WTC11 (cell line): ENCODE results near the gene FBRSL1. TPM values are rescaled to one million over a fixed set of nuclear protein-coding genes. Genes with fewer than 3 reads are reported as not detected.
A peak's percentile ranks its signal among the peaks of the same experiment; 100 is the strongest.

ENCODE experiments used
- ATAC-seq: fragments of 200-7000 bp; cut with Tn5 transposase; 2 replicates; pipeline ENCODE4 v1.10.0; 2021; ENCODE audit warnings: mild to moderate bottlenecking, moderate library complexity
- CTCF ChIA-PET: fragments of 300-600 bp; sonication (Branson Sonifier 250); formaldehyde crosslinking; loops from one replicate; lab custom pipeline; 2021; ENCODE audit warnings: antibody characterized with exemption; lab: Charles Lee
- POLR2A ChIA-PET: fragments of 350-600 bp; sonication (Branson Sonifier 250); formaldehyde crosslinking; loops from one replicate; lab custom pipeline; 2021; ENCODE audit warnings: antibody characterized with exemption; lab: Charles Lee
- DNase-seq: peaks from one replicate; pipeline ENCODE4 v3.0.0; 2021; ENCODE audit warnings: low spot score
- H3K27ac Mint-ChIP-seq: 2 replicates; pipeline ENCODE4 v1.8.0; 2021; ENCODE audit warnings: mixed read lengths
- H3K27me3 Mint-ChIP-seq: 2 replicates; pipeline ENCODE4 v1.8.0; 2021; ENCODE audit warnings: low read depth, mild to moderate bottlenecking, moderate library complexity, mixed read lengths
- H3K36me3 Mint-ChIP-seq: 2 replicates; pipeline ENCODE4 v1.8.0; 2021; ENCODE audit warnings: mixed read lengths
- H3K4me1 Mint-ChIP-seq: 2 replicates; pipeline ENCODE4 v1.8.0; 2022; ENCODE audit warnings: mixed read lengths
- H3K4me3 Mint-ChIP-seq: 2 replicates; pipeline ENCODE4 v1.8.0; 2021; ENCODE audit warnings: mild to moderate bottlenecking, moderate library complexity, mixed read lengths
- H3K9me3 Mint-ChIP-seq: 2 replicates; pipeline ENCODE4 v1.8.0; 2021; ENCODE audit warnings: mixed read lengths
- AR ChIP-seq: fragments of 250-450 bp; sonication (Bioruptor Pico); IDR thresholded peaks from 2 replicates; pipeline ENCODE4 v1.9.0; 2021; ENCODE audit warnings: mild to moderate bottlenecking
- CREB1 ChIP-seq: sonication (generic); formaldehyde crosslinking; IDR thresholded peaks from 2 replicates; pipeline ENCODE4 v1.8.0; 2023; ENCODE audit warnings: mild to moderate bottlenecking, missing genetic modification reagents
- FOXP1 ChIP-seq: sonication (generic); formaldehyde crosslinking; IDR thresholded peaks from 2 replicates; pipeline ENCODE4 v1.8.0; 2022; ENCODE audit warnings: missing genetic modification reagents, mild to moderate bottlenecking, moderate library complexity, borderline replicate concordance
- GABPB1 ChIP-seq: sonication (generic); formaldehyde crosslinking; IDR thresholded peaks from 2 replicates; pipeline ENCODE4 v1.8.1; 2023; ENCODE audit warnings: mild to moderate bottlenecking, missing genetic modification reagents
- HMGA2 ChIP-seq: fragments of 250-450 bp; sonication (Bioruptor Pico); IDR thresholded peaks from 2 replicates; pipeline ENCODE4 v1.4.0; 2021; ENCODE audit warnings: mild to moderate bottlenecking, moderate library complexity
- HMGXB4 ChIP-seq: sonication (generic); formaldehyde crosslinking; IDR thresholded peaks from 2 replicates; pipeline ENCODE4 v1.8.1; 2023; ENCODE audit warnings: mild to moderate bottlenecking, moderate library complexity, missing genetic modification reagents
- MAX ChIP-seq: sonication (generic); formaldehyde crosslinking; IDR thresholded peaks from 2 replicates; pipeline ENCODE4 v1.8.0; 2022; ENCODE audit warnings: mild to moderate bottlenecking, missing genetic modification reagents
- NR2C2 ChIP-seq: sonication (generic); formaldehyde crosslinking; IDR thresholded peaks from 2 replicates; pipeline ENCODE4 v1.8.0; 2022; ENCODE audit warnings: mild to moderate bottlenecking, missing genetic modification reagents
- OVOL2 ChIP-seq: fragments of 250-450 bp; sonication (Bioruptor Pico); IDR thresholded peaks from 2 replicates; pipeline ENCODE4 v1.9.0; 2021; ENCODE audit warnings: mild to moderate bottlenecking, borderline replicate concordance
- RELA ChIP-seq: sonication (generic); formaldehyde crosslinking; IDR thresholded peaks from 2 replicates; pipeline ENCODE4 v1.8.1; 2022; ENCODE audit warnings: missing genetic modification reagents, mild to moderate bottlenecking, borderline replicate concordance
- SOX15 ChIP-seq: fragments of 250-450 bp; sonication (Bioruptor Pico); IDR thresholded peaks from 2 replicates; pipeline ENCODE4 v1.9.0; 2021; ENCODE audit warnings: mild to moderate bottlenecking
- SP1 ChIP-seq: sonication (generic); formaldehyde crosslinking; conservative IDR thresholded peaks from 2 replicates; pipeline ENCODE4 v1.8.1; 2022; ENCODE audit warnings: missing genetic modification reagents
- TP53 ChIP-seq: sonication (generic); formaldehyde crosslinking; IDR thresholded peaks from 2 replicates; pipeline ENCODE4 v1.8.1; 2023; ENCODE audit warnings: mild to moderate bottlenecking, missing genetic modification reagents
- ZMAT4 ChIP-seq: fragments of 250-450 bp; sonication (Bioruptor Pico); IDR thresholded peaks from 2 replicates; pipeline ENCODE4 v1.9.0; 2021; ENCODE audit warnings: mild to moderate bottlenecking
- ZNF219 ChIP-seq: sonication (generic); formaldehyde crosslinking; IDR thresholded peaks from 2 replicates; pipeline ENCODE4 v1.8.0; 2023; ENCODE audit warnings: missing genetic modification reagents, mild to moderate bottlenecking, borderline replicate concordance
- ZNF232 ChIP-seq: sonication (generic); formaldehyde crosslinking; IDR thresholded peaks from 2 replicates; pipeline ENCODE4 v1.8.0; 2022; ENCODE audit warnings: mild to moderate bottlenecking, missing genetic modification reagents
- ZNF512 ChIP-seq: sonication (generic); formaldehyde crosslinking; IDR thresholded peaks from 2 replicates; pipeline ENCODE4 v1.8.1; 2022; ENCODE audit warnings: missing genetic modification reagents, borderline replicate concordance
- total RNA-seq: library from RNA; stranded (reverse); gene quantifications from 3 replicates; pipeline ENCODE4 v1.2.3, GENCODE V29; 2021
- TF ChIP-seq, protein P1 (sequence below): sonication (generic); formaldehyde crosslinking; IDR thresholded peaks from 2 replicates; pipeline ENCODE4 v1.8.0; 2023; ENCODE audit warnings: mild to moderate bottlenecking, missing genetic modification reagents

Gene FBRSL1
- total RNA-seq, 1 experiment from 2014 or later, result 129 TPM

- TF ChIP-seq ZNF512 (CRISPR knock-in tag), result no peak
- TF ChIP-seq ZMAT4, result no peak
- TF ChIP-seq FOXP1 (CRISPR knock-in tag), result no peak
These were observed 26.4 kb downstream of the FBRSL1 start (continued) for GRCh38 chr12:132516095-132517012.

- CTCF ChIA-PET, result interaction anchor here (1.6 kb wide), 1 partner anchor 102 kb away, joined by 4 read pairs; no protein-coding TSS in a partner anchor
- H3K27ac Mint-ChIP-seq, result 0 out of 2 replicates have a peak overlapping the region, but pooled peaks have one; percentile 63
- ATAC-seq, result no peak
These were observed 27.2 kb downstream of the FBRSL1 start for GRCh38 chr12:132517013-132517739.

GRCh38 chr12:132517740-132518100 lies 27.8 kb downstream of the FBRSL1 start:
- ATAC-seq (no peak), DNase-seq (no peak)
- H3K27me3 Mint-ChIP-seq, result peaks cover 43% of the 10 kb centered on the region
- no peak overlapping the region for H3K4me3 Mint-ChIP-seq
- POLR2A ChIA-PET, result no interaction called here
- H3K4me1 Mint-ChIP-seq, result no peaks in the 10 kb centered on the region
- no peak overlapping the region for H3K27ac Mint-ChIP-seq
- peaks cover 16% of the 10 kb centered on the region for H3K9me3 Mint-ChIP-seq
- TF ChIP-seq SOX15 (CRISPR knock-in tag), result no peak
- TF ChIP-seq, protein P1, sequence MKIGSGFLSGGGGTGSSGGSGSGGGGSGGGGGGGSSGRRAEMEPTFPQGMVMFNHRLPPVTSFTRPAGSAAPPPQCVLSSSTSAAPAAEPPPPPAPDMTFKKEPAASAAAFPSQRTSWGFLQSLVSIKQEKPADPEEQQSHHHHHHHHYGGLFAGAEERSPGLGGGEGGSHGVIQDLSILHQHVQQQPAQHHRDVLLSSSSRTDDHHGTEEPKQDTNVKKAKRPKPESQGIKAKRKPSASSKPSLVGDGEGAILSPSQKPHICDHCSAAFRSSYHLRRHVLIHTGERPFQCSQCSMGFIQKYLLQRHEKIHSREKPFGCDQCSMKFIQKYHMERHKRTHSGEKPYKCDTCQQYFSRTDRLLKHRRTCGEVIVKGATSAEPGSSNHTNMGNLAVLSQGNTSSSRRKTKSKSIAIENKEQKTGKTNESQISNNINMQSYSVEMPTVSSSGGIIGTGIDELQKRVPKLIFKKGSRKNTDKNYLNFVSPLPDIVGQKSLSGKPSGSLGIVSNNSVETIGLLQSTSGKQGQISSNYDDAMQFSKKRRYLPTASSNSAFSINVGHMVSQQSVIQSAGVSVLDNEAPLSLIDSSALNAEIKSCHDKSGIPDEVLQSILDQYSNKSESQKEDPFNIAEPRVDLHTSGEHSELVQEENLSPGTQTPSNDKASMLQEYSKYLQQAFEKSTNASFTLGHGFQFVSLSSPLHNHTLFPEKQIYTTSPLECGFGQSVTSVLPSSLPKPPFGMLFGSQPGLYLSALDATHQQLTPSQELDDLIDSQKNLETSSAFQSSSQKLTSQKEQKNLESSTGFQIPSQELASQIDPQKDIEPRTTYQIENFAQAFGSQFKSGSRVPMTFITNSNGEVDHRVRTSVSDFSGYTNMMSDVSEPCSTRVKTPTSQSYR (CRISPR knock-in tag), result no peak
- TF ChIP-seq MAX (CRISPR knock-in tag), result no peak
- no peak for TF ChIP-seq OVOL2 (CRISPR knock-in tag)
- TF ChIP-seq AR, result no peak
- no peak for TF ChIP-seq SP1 (CRISPR knock-in tag)
- TF ChIP-seq RELA (CRISPR knock-in tag), result no peak
- TF ChIP-seq HMGXB4 (CRISPR knock-in tag), result no peak
- TF ChIP-seq HMGA2 (CRISPR knock-in tag), result no peak
- TF ChIP-seq NR2C2, result no peak
- no peak for TF ChIP-seq ZNF232 (CRISPR knock-in tag)
- TF ChIP-seq CREB1 (CRISPR knock-in tag), result no peak
- TF ChIP-seq ZNF219 (CRISPR knock-in tag), result no peak
- CTCF ChIA-PET, result interaction anchor here (1.6 kb wide), 1 partner anchor 103 kb away, joined by 4 read pairs; no protein-coding TSS in a partner anchor
- peaks cover 16% of the 10 kb centered on the region for H3K36me3 Mint-ChIP-seq

More at GRCh38 chr12:132517013-132517739, 27.2 kb downstream of the FBRSL1 start:
- POLR2A ChIA-PET, result no interaction called here
- DNase-seq, result no peak
- Mint-ChIP-seq H3K36me3 (peaks cover 16% of the 10 kb centered on the region), H3K4me1 (no peaks in the 10 kb centered on the region), H3K4me3 (no peak overlapping the region), H3K27me3 (peaks cover 43% of the 10 kb centered on the region), H3K9me3 (peaks cover 16% of the 10 kb centered on the region)
- TF ChIP-seq GABPB1 (0 out of 2 replicates have a peak, but pooled peaks have one; percentile 25), TP53 (CRISPR knock-in tag) (no peak)
